ENCODE measurements around the gene PKN3. TPM values are rescaled to one million over a fixed set of nuclear protein-coding genes. Genes with fewer than 3 reads are reported as not detected.

The PKN3 gene
- polyA plus RNA-seq, 3 donors, result 5.9 to 21.4 (median 13.8) TPM

GRCh38 chr9:128727640-128728248, 25.4 kb downstream of the PKN3 start:
- no peak overlapping the region for H3K27ac ChIP-seq (ENCODE audit: low read depth, low read length)
- WGBS, 3 donors, result 77 to 97% (median 79%) methylated on average over 5 of the region's 5 CpGs

DNA sequence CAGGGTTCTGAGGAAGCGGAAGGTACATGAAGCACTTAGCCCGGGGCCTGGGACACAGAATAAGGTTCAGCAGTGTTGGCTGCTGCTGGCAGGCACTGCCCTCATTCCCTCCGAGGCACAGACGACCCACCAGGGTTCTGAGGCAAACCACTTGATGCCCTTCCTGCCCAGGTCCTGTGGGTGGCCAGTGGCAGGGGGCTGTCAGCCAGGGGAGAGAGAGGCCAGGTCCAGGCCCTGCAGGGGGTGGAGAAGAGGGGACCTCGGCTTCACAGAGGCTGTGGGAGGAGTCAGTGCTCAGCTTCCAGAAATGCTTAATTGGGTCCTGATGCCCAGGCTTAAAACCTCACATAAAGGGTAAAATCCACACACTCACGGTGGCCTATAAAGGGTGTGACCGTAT, 26.0 kb downstream of the PKN3 start:
- 74 to 79% (median 76%) methylated on average over 7 of the region's 7 CpGs for WGBS, 3 donors

GRCh38 chr9:128729302-128729701, 27.0 kb downstream of the PKN3 start:
- H3K27ac ChIP-seq (ENCODE audit: low read depth, low read length), result no peak overlapping the region
- 73 to 82% (median 76%) methylated on average over 5 of the region's 5 CpGs for WGBS, 3 donors

More for the DNA sequence above, 26.0 kb downstream of the PKN3 start:
- H3K27ac ChIP-seq (ENCODE audit: low read depth, low read length), result no peak overlapping the region

- H3K27ac ChIP-seq (ENCODE audit: low read depth, low read length), result no peak overlapping the region
- WGBS, 3 donors, result 91% methylated on average over 27 of the region's 27 CpGs
Measured at GRCh38 chr9:128729766-128730517, 27.6 kb downstream of the PKN3 start.

DNA sequence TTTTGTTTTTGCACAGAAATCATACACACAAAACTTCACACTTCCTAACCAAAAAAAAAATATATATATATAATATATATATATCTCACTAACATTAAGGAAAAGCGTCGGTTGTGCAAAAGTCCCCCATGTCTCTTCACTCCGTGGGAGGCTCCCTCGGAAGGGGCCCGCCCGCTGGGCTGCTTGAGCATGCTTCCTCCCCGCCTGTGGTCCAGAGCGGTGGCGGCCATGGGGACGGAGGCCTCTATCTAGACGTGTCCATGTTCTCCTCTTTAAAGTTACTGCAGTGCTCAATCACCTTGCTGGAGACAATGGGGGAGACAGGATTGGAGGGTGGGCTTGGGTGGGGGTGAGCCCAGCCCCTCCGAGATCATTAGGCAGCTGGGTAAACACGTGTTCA, 28.8 kb downstream of the PKN3 start:
- 82 to 86% (median 85%) methylated on average over 13 of the region's 13 CpGs for WGBS, 3 donors
- no peak overlapping the region for H3K27ac ChIP-seq (ENCODE audit: low read depth, low read length)

GRCh38 chr9:128731691-128732090, 29.4 kb downstream of the PKN3 start:
- no peak overlapping the region for H3K27ac ChIP-seq (ENCODE audit: low read depth, low read length)
- WGBS, 3 donors, result 79 to 86% (median 83%) methylated on average over 9 of the region's 9 CpGs

- no peak overlapping the region for H3K27ac ChIP-seq (ENCODE audit: low read depth, low read length)
- 82 to 91% (median 85%) methylated on average over 13 of the region's 13 CpGs for WGBS, 3 donors
Measured at GRCh38 chr9:128732576-128732975, 30.3 kb downstream of the PKN3 start.

- no peak overlapping the region for H3K27ac ChIP-seq (ENCODE audit: low read depth, low read length)
- WGBS, 3 donors, result 14 to 41% (median 40%) methylated on average over 9 of the region's 9 CpGs
Measured at GRCh38 chr9:128733256-128733655, 31.0 kb downstream of the PKN3 start.

GRCh38 chr9:128735373-128735772, 33.1 kb downstream of the PKN3 start:
- H3K27ac ChIP-seq (ENCODE audit: low read depth, low read length), result no peak overlapping the region
- 69 to 94% (median 76%) methylated on average over 1 to 2 of the region's 2 CpGs for WGBS, 3 donors

DNA sequence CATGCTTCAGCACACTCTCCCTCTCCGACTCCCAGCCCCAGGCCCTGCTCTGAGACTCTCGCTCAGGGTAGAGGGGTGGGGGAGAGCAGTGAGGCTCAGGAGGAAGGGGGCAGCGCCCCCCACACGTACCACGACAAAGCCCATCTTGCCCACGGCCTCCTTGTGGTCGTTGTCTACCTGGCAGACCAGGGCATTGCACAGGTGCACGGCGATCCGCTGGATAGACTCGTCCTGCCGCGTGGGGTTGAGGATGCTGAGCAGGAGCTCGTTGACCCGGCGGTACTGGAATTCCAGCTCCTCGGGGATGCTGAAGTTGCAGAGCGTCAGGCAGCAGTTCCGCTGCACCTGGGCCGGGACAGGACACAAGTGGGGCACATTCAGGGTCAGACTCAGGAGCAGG, 40.1 kb downstream of the PKN3 start:
- 83 to 89% (median 84%) methylated on average over 20 of the region's 20 CpGs for WGBS, 3 donors
- no peak overlapping the region for H3K27ac ChIP-seq (ENCODE audit: low read depth, low read length)

DNA sequence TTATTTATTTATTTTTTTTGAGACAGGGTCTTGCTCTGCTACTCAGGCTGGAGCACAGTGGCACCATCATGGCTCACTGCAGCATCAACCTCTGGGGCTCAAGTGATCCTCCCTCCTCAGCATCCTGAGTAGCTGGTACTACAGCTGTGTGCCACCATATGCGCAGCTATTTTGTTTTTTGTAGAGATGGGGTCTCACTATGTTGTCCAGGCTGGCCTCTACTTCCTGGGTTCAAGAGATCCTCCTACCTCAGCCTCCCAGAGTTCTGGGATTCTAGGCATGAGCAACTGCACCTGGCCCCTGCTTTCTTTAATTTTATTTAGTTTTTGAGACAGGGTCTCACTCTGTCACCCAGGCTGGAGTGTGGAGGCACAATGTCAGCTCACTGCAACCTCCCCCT, 41.1 kb downstream of the PKN3 start:
- 94 to 100% (median 100%) methylated on average over 1 of the region's 1 CpG for WGBS, 3 donors
- H3K27ac ChIP-seq (ENCODE audit: low read depth, low read length), result no peak overlapping the region

GRCh38 chr9:128747241-128747640, 44.9 kb downstream of the PKN3 start:
- WGBS, 3 donors, result 91 to 100% (median 98%) methylated on average over 1 of the region's 1 CpG
- no peak overlapping the region for H3K27ac ChIP-seq (ENCODE audit: low read depth, low read length)

DNA sequence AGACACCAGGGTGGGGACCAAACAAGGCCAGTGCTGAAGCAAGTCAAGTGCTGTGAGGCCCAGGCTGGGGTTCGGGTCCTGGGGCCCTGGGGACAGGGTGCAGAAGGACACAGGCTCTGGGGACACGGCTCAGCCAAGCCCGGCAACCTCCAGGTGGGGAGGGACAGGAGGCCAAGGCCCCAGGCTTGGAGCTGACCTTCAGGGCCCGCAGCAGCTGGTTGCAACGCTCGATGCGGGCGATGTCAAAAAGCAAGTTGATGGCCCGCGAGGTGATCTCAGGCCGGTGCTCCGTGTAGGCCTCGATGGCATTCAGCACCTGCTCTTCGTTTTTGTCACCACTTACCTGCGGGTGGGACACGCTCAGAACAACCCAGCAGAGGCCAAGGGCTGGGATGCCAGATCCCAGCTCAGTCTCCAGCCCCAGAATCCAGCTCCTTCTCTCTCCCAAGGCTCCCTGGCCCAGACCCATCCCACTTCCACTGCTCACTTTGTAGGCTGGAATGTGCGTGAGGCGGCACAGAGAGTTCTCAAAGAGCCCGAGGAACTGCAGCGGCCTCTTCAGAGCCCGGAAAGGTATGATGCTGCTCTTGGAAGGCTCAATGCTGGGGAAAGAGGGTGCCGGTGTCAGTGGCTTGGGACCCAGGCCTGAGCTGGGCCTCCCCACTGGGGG, 48.8 kb downstream of the PKN3 start:
- no peak overlapping the region for H3K27ac ChIP-seq (ENCODE audit: low read depth, low read length)
- 92 to 94% (median 94%) methylated on average over 20 to 22 of the region's 22 CpGs for WGBS, 3 donors

DNA sequence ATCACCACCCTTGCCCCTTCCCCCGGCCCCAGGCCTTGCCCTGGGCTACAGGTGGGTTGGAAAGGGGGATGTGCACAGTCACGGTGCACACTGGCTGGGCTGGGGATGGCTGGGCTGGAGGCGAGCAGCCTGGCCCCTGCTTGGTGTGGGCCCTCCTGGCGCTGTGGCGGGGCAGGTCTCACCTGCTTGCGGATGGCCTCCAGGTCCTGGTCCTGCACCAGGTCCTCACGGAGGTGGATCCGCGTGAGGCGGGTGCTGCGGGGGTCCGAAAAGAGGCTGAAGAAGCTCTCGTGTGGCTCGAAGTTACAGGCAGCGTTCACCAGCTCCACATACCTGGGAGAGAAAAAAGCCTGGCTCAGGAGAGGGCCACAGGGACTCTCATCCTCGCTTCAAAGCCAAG, 51.3 kb downstream of the PKN3 start:
- WGBS, 3 donors, result 90 to 96% (median 95%) methylated on average over 16 of the region's 16 CpGs
- H3K27ac ChIP-seq (ENCODE audit: low read depth, low read length), result no peak overlapping the region

DNA sequence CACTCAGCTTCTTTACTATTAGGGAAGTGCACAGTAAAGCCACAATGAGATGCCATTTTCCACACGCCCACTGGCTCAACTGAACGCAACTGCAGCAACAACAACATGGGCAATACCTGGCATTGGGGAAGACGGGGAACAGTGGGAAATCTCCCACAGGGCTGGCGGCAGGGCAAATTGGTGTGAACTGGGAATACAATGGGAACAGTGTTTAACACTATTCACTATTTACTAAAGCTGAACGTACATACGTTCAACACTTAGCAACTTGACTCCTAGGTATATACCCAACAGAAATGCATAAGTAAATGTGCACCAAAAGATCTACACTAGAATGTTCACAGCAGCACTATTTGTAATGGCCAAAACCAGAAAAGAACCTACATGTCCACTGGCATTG, 55.3 kb downstream of the PKN3 start:
- H3K27ac ChIP-seq (ENCODE audit: low read depth, low read length), result no peak overlapping the region
- 87 to 93% (median 88%) methylated on average over 6 of the region's 6 CpGs for WGBS, 3 donors

DNA sequence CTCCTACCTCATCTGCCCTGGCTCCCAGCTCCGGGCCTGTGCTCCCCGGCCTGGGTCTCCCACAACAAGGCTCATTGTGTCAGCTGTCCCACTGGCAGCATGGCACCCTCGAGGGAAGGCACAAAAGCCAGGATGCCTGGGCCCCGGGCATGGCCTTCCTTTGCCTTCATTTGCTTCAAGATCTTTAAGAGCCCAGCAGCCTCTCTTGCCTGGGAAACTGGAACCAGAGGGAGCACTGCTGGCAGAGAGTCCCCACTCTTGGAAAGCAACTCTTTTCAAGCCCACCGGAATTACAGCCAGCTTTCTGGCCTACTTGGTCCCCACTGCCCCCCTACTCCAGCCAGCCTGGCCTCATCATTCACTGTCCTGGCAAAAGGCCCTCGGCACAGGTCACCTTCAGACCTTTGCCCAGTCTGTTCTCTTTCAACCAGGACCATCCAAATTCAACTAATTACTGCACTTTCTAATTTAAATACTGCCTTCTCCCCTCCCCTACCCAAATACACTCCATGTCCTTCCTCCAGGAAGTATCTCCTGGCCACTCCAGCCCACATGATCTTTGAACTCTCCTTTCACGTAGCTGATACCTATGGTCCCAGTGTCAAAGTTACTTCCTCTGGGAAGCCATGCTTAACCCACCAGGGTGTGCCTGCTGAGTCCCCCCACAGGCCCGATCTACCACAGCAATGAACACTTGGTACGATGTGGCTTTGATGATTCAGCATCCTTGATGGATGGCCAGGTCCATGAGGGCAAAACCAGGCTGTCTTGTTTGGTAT, 60.6 kb downstream of the PKN3 start:
- WGBS, 3 donors, result 68 to 79% (median 76%) methylated on average over 9 of the region's 9 CpGs
- H3K27ac ChIP-seq (ENCODE audit: low read depth, low read length), result no peak overlapping the region

- 75 to 84% (median 81%) methylated on average over 6 of the region's 6 CpGs for WGBS, 3 donors
- no peak overlapping the region for H3K27ac ChIP-seq (ENCODE audit: low read depth, low read length)
Measured at GRCh38 chr9:128764361-128764760, 62.1 kb downstream of the PKN3 start.

DNA sequence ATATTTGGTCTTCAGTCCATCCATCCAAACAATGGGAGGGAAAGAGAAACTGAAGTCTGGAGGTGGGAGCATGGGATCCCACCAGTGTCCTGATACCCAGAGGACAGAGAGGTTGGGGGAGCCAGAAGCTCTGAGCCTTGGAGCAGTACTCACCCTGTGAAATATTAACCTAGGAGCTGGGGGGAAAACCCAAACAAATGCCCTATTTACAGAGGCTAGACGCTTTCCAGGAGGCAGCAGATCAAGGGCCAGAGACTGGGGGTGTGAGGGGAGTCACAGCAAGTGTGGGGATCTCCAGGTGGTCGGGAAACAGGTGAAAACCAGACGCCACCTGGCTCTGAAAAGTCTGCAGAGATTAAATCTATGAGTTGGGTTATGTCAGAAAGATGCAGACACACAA, 63.2 kb downstream of the PKN3 start:
- H3K27ac ChIP-seq (ENCODE audit: low read depth, low read length), result no peak overlapping the region
- WGBS, 3 donors, result 36 to 87% (median 85%) methylated on average over 3 of the region's 3 CpGs

DNA sequence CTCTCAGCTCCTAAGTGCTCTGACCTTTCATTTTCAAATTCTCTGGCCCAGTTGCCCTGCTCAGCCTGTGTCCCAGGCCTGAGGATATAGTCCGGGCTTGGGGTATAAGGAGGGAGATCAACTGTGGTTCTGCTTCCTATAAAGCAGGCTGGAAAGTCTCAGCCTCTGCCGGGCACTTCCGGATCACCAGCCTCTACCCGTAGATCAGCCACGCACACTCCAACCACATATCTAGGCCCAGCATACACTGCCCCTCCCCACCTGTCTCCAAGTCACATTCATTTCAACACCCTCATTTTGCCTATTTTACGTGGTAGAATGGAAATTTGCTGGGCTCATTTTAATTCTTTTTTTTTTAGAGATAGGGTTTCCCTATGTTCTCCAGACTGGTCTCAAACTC, 66.3 kb downstream of the PKN3 start:
- 85 to 88% (median 87%) methylated on average over 6 of the region's 6 CpGs for WGBS, 3 donors

More for the DNA sequence above, 66.3 kb downstream of the PKN3 start:
- H3K27ac ChIP-seq (ENCODE audit: low read depth, low read length), result no peak overlapping the region

Data from adipose tissue (tissue), 3 donors.